ENCODE measurements around the gene ZNF618.

The ZNF618 gene

DNA sequence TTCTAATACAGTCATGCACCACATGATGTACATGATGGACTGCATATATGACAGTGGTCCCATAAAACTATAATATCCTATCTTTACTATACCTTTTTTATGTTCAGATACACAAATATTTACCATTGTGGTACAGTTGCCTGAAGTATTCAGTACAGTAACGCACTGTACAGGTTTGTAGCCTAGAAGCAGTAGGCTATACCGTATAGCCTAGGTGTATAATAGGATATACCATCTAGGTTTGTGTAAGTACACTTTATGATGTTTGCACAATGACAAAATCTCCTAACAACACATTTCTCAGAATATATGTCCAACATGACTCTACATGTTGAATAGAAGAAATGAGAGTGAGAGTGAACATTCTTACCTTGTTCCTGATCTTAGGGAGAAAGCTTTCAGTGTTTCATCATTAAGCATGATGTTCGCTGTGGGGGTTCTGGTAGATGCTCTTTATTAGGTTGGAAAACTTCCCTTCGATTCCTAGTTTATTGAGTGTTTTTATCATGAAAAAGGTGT is 170.2 kb downstream of the ZNF618 start:
- no peak for DNase-seq

- DNase-seq = no peak
These were observed 170.8 kb downstream of the ZNF618 start for GRCh38 chr9:114046875-114047274.

DNA sequence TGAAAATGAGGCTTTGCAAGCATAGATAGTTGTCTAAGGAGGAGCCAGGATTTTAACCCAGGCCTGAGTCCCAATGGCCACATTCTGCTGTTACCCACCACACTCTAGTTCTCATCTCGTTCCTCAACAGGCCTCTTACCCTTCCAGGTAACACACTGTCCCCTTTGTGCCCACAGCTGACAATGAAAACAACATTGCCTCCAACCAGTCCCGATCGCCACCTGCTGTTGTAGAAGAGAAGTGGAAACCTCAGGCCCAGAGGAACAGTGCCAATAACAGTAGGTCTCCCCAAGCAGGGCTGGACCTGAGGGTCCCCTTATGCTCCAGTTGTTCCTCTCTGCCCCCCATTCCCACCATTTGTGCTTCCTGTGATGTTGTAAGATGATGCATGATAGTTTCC is 171.6 kb downstream of the ZNF618 start:
- DNase-seq = no peak

- DNase-seq = no peak
These were observed 172.7 kb downstream of the ZNF618 start for GRCh38 chr9:114048533-114049415.

GRCh38 chr9:114049441-114050225 is 173.5 kb downstream of the ZNF618 start:
- no peak for DNase-seq

DNA sequence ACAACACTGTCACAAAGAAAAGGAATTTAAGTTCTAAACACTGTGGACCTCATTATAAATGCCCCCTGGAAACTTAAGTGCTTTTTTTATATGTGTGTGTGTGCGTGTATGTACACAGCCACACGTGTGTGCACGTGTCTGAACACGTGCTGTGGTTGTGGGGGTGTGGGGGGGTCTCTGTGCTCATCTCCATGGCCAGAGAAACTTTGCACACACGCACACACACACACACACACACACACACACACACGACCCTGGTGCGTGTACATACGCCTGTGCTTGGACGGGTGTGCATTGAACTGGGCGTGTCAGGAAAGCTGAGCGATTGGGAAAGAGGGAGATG is 174.1 kb downstream of the ZNF618 start:
- no peak for DNase-seq

GRCh38 chr9:114050646-114051045 is 174.5 kb downstream of the ZNF618 start:
- no peak for DNase-seq

DNA sequence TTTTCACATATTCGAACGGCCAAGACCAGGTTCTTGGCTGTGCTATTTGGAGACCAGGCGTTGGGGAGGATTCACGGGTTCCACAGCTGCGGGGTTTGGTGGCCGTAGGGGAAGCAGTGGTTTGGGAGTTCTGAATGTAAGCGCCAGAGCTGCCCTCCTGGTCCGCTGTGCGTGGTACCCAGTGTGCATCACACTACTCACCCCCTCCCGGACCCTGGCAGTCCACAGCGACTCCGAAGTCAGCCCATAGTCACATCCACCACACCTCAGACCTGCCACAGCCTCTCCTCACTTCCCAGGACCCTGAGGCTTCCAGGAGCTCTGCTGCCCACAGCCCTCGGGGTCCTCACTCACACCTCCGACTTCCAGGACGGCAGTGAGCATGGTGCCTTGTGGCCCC is 175.2 kb downstream of the ZNF618 start:
- no peak for DNase-seq

- DNase-seq = no peak
These were observed 175.6 kb downstream of the ZNF618 start for GRCh38 chr9:114051706-114052105.

DNA sequence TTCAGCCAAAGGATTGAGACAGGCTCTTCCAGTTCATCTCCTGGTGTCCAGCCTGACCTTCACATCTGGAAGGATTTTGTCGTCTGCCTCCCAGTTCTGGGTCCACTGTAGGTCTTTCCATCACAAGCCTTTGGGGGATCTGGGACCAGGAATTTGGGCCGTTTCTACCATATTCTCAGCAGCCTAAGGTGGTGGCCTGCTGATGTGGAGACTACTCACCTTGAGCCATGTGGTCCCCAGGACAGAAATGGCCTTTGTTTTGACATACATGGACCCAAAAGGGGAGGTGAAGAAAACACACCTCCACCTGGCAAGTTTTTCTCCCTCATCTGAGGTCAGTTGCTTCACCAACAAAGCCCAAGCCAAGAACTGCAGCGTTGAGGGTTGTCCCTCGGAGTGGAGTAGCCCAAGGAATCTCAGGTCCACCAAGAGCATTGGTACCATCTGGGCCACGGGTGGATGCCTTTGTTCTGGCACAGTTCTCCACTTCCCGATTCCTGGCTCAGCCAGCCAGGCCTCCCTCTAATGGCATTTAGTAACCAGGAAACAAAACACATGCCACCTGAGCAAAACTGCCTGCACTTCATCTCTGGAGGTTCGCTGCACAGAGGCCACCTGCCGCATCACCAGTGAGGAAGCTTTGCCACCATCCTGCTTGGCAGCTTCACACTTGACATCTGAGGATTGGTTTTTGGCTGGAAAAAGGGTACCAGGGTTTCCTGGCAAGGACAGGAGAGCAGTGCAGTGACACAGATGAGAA is 177.3 kb downstream of the ZNF618 start:
- no peak for DNase-seq

DNA sequence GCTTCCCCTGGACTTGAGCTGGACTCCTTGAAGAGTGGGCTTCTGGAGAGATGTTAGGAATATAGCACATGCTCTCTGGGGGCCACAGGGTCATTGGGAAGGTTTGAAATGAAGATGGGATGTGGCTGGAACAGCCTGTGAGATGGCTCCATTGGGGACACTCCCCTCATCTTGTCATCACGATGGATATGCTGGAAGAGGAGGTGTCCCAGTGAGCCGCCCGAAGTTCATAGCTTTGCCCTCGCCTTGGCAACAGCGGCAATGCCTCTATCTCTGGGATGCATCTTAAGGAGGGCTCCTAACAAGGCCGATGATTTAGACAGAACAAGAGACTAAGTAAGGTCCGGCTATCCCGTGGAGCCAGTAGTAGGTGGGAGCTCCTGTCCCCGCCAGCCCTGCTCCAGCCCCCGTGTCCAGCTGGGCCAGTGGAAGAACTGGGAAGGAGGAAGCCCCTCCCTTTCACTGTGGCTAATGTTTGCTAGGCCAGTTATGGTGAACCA is 178.1 kb downstream of the ZNF618 start:
- no peak for DNase-seq

- DNase-seq = peak; percentile 19
These were observed 179.0 kb downstream of the ZNF618 start for GRCh38 chr9:114055061-114055460.

DNA sequence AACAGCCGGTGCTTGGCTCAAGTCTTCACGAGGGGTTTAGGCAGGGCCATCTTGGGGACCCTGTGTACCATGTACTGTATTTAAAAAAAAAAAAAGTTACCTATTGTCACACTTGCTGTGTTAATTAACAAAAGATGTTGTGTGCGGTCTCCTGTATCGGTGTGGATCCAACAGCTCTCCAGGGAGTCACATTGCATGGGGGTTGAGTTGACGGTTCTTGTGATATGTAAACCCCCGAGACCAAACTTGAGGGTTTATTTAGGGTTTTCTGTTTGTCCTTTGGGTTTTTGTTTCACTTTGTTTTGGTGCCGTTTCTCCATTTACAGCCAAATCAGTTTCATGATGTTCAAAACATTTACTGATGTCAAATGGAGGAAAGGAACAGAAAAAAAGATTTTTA is 179.8 kb downstream of the ZNF618 start:
- no peak for DNase-seq

- DNase-seq = no peak
These were observed 180.4 kb downstream of the ZNF618 start for GRCh38 chr9:114056527-114056926.

- DNase-seq = no peak
These were observed 181.2 kb downstream of the ZNF618 start for GRCh38 chr9:114057161-114057885.

- DNase-seq = no peak
These were observed 182.6 kb downstream of the ZNF618 start for GRCh38 chr9:114058688-114059046.

GRCh38 chr9:114059047-114059803 is 183.1 kb downstream of the ZNF618 start:
- DNase-seq = no peak

DNA sequence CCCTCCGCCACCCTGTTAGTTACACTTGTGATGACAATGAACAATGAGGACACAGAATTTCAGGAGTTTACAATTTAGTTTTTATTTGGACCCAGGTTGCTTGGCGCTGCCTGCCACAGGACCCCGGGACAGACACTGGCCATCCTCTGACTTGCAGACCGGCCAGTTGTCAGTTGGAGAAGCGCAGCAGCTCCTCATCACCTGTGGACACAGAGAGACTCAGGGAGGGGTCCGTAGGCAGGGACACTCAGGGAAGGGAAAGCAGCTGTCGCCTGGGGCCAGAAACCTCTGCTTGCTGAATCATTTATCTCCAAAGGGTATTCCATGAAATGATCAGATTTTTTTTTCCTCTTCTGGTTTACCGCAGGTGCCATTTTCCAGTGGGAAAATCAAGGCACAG is 184.0 kb downstream of the ZNF618 start:
- no peak for DNase-seq

DNA sequence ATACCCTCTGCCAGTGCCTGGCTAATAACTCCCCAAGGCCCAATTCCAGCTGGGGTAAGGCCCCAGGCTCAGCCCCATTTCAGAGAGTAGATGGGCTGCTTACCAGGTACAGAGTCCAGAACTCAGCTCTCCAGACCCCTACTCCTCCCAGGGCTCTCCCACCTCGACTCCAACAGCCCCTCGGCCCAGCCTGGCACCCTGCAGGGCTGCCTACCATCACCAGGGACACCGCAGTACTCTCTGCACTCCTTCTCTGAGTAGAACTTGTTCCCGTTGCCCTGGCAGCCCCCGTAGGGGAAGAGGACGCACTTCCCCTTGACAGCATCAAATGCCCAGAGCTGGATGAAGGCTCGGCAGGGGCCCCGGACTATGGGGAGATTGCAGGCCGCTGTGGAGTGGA is 184.6 kb downstream of the ZNF618 start:
- DNase-seq = no peak

GRCh38 chr9:114061292-114061691 is 185.2 kb downstream of the ZNF618 start:
- no peak for DNase-seq

DNA sequence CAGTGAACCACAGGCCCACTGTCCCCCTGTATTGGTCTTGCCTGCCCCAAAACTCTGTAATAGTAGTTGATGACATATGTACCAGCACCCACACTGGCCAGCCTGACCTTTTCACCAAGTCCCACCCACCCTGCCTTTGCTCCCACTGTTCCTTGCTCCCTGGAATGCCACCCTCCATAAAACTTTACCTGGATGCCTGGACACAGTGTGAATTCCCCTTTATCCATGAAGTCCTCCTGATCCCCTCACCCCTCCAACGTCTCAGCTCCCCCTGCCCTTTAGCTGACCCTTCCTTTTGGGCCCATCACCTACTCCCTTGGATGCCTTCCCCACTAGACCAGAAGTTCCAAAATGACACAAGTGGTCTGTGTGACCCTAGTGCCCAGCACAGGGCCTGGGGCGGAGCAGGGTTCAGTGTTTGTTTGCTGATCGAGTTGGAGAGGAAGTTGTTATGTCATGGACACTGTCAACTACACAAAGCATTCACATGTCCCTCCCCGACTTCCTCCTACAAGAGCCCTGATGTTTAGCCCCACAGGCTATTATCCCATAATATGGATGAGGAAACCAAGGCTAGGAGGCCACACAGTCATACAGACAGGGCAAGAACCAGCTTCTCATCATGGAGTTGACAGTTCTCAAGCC is 185.8 kb downstream of the ZNF618 start:
- no peak for DNase-seq
